Smooth muscle cell (in vitro differentiated cells): Measurements from ENCODE around the gene MORN3. TPM values are rescaled to one million over a fixed set of nuclear protein-coding genes. Genes with fewer than 3 reads are reported as not detected.
"Not testable (repeated sequence)": the region's sequence is repeated elsewhere in the genome, so short reads cannot be mapped to it uniquely, and the experiment has no call there.

Source experiments
- DNase-seq: peaks from one replicate; lab custom pipeline; 2025; ENCODE audit not compliant: unreplicated experiment; lab: John Stamatoyannopoulos, UW
- H2AFZ ChIP-seq: fragments of 200-600 bp; sonication (generic); 2 replicates; pipeline ENCODE4 v1.6.0; 2016; ENCODE audit warnings: antibody characterized with exemption, low read depth, mild to moderate bottlenecking
- H3F3A ChIP-seq: fragments of 200-600 bp; sonication (generic); 2 replicates; pipeline ENCODE4 v1.6.0; 2017; ENCODE audit warnings: antibody characterized with exemption, low read depth
- H3K27ac ChIP-seq: fragments of 200-600 bp; sonication (generic); 2 replicates; pipeline ENCODE4 v1.5.1; 2016; ENCODE audit warnings: low read depth, mild to moderate bottlenecking
- H3K27me3 ChIP-seq: fragments of 200-600 bp; sonication (generic); 2 replicates; pipeline ENCODE4 v1.6.1; 2016; ENCODE audit warnings: low read depth, mild to moderate bottlenecking
- H3K36me3 ChIP-seq: fragments of 200-600 bp; sonication (generic); 2 replicates; pipeline ENCODE4 v1.5.1; 2016; ENCODE audit warnings: low read depth
- H3K4me1 ChIP-seq: fragments of 200-600 bp; sonication (generic); 2 replicates; pipeline ENCODE4 v1.5.1; 2016; ENCODE audit warnings: low read depth
- H3K4me2 ChIP-seq: fragments of 200-600 bp; sonication (generic); 2 replicates; pipeline ENCODE4 v1.6.0; 2016; ENCODE audit warnings: mild to moderate bottlenecking
- H3K4me3 ChIP-seq: fragments of 200-600 bp; sonication (generic); 2 replicates; pipeline ENCODE4 v1.5.1; 2016; ENCODE audit warnings: mild to moderate bottlenecking
- H3K79me2 ChIP-seq: fragments of 200-600 bp; sonication (generic); 2 replicates; pipeline ENCODE4 v1.6.0; 2016; ENCODE audit warnings: low read depth, mild to moderate bottlenecking
- H3K9ac ChIP-seq: fragments of 200-600 bp; sonication (generic); 2 replicates; pipeline ENCODE4 v1.6.0; 2016; ENCODE audit warnings: low read depth
- H3K9me3 ChIP-seq: fragments of 200-600 bp; sonication (generic); replicated peaks from 2 replicates; pipeline ENCODE4 v1.5.1; 2016; ENCODE audit warnings: low read depth
- H4K20me1 ChIP-seq: fragments of 200-600 bp; sonication (generic); 2 replicates; pipeline ENCODE4 v1.6.0; 2016; ENCODE audit warnings: low read depth
- WGBS: methylation state at CpG from one replicate; pipeline ENCODE4 v1.1.7; 2016; ENCODE audit warnings: low lambda C conversion rate; 5-methylcytosine and 5-hydroxymethylcytosine counted together
- polyA plus RNA-seq: library from polyadenylated mRNA; unstranded; fragments of >200 nt; fragmentation: Nextera tagmentation; extraction: Ambion mirVana; gene quantifications from 2 replicates; pipeline ENCODE4 v1.2.1, GENCODE V29; 2016
- total RNA-seq: library from RNA; depleted of rRNA; stranded (reverse); fragments of >200 nt; gene quantifications from 2 replicates; pipeline ENCODE4 v1.2.3, GENCODE V29; 2014
- TF ChIP-seq, protein P1 (sequence below): fragments of 200-600 bp; sonication (generic); IDR thresholded peaks from 2 replicates; pipeline ENCODE4 v1.5.1; 2017; ENCODE audit warnings: borderline replicate concordance, mild to moderate bottlenecking, antibody characterized with exemption; ENCODE audit not compliant: insufficient read depth, poor library complexity, severe bottlenecking

The MORN3 gene
- total and polyA plus RNA-seq, 2 experiments from 2014 or later: 0.18 to 2.0 TPM

GRCh38 chr12:121693155-121693687, 23.8 kb upstream of the MORN3 start:
- Histone ChIP-seq H3K27me3 (no peaks in the 10 kb centered on the region), H3K36me3 (no peaks in the 10 kb centered on the region), H3K9me3 (no peaks in the 10 kb centered on the region), H2AFZ (no peak overlapping the region), H3K4me1 (no peaks in the 10 kb centered on the region), H3K79me2 (no peaks in the 10 kb centered on the region), H3K4me2 (no peak overlapping the region), H3F3A (no peaks in the 10 kb centered on the region), H3K9ac (no peak overlapping the region), H3K4me3 (no peak overlapping the region), H4K20me1 (no peaks in the 10 kb centered on the region), H3K27ac (no peak overlapping the region)
- TF ChIP-seq, protein P1, sequence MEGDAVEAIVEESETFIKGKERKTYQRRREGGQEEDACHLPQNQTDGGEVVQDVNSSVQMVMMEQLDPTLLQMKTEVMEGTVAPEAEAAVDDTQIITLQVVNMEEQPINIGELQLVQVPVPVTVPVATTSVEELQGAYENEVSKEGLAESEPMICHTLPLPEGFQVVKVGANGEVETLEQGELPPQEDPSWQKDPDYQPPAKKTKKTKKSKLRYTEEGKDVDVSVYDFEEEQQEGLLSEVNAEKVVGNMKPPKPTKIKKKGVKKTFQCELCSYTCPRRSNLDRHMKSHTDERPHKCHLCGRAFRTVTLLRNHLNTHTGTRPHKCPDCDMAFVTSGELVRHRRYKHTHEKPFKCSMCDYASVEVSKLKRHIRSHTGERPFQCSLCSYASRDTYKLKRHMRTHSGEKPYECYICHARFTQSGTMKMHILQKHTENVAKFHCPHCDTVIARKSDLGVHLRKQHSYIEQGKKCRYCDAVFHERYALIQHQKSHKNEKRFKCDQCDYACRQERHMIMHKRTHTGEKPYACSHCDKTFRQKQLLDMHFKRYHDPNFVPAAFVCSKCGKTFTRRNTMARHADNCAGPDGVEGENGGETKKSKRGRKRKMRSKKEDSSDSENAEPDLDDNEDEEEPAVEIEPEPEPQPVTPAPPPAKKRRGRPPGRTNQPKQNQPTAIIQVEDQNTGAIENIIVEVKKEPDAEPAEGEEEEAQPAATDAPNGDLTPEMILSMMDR: no peak
- DNase-seq: no peak
- WGBS: 91% methylated on average over 7 of the region's 7 CpGs

DNA sequence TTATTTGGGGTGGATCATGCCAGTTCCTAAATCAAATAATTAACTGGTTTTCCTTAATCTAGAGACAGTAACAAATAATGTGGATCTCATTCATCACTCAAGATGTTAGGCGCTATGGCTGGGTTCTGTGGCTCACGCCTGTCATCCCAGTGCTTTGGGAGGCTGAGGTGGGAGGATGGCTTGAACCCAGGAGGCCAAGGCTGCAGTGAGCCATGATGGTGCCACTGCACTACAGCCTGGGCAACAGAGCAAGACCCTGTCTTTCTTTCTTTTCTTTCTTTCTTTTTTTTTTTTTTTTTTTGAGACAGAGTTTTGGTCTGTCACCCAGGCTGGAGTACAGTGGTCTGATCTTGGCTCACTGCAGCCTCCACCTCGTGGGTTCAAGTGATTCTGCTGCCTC, 23.3 kb upstream of the MORN3 start:
- not testable (repeated sequence) for H3K4me2 ChIP-seq, H2AFZ ChIP-seq, H3F3A ChIP-seq, H3K4me1 ChIP-seq, H4K20me1 ChIP-seq, H3K79me2 ChIP-seq, H3K36me3 ChIP-seq, H3K27ac ChIP-seq, H3K4me3 ChIP-seq, DNase-seq, H3K27me3 ChIP-seq, H3K9me3 ChIP-seq, H3K9ac ChIP-seq
- 82% methylated on average over 3 of the region's 3 CpGs for WGBS

DNA sequence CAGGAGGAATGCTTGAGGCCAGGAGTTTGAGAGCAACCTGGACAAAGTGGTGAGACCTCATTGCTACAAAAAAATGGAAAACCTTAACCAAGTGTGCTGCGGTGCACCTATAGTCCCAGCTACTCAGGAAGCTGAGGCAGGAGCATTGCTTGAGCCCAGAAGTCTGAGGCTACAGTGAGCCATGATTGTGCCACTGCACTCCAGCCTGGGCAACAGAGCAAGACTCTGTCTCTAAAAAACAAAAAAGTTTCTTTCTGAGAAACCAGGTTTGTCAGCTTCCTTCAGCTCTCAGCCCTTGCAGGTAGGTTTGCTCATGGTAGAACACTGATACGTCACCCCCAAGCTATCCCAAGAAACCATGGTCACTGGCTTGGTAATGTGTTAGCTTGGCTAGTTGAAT, 20.0 kb upstream of the MORN3 start:
- no peak for DNase-seq
- TF ChIP-seq, protein P1: no peak
- Histone ChIP-seq H3K9me3 (no peaks in the 10 kb centered on the region), H3K4me3 (no peak overlapping the region), H3K4me1 (peaks cover 3% of the 10 kb centered on the region), H3F3A (no peaks in the 10 kb centered on the region), H3K36me3 (no peaks in the 10 kb centered on the region), H2AFZ (no peak overlapping the region), H3K27me3 (no peaks in the 10 kb centered on the region), H4K20me1 (no peaks in the 10 kb centered on the region), H3K79me2 (no peaks in the 10 kb centered on the region), H3K4me2 (no peak overlapping the region), H3K9ac (no peak overlapping the region), H3K27ac (no peak overlapping the region)
- WGBS: 96% methylated on average over 2 of the region's 2 CpGs

DNA sequence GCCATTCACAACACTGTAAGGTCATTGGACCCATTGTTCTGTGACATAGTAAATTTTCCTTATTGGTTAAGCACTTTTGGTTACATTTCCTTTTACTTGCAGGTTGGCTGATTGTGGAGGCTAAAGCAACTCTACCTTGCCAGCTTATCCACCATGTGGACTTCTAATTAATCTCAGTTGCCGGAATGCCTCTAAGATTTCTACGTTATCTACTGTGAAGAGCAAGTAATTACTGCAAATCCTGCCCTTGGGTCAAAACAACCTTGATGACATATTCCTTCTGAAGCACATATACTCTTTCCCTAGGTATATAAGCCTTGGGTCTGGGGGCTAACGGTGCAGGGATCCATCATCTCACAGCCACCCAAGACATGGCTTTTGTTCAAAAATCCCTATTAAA, 19.5 kb upstream of the MORN3 start:
- Histone ChIP-seq H3K27me3 (no peaks in the 10 kb centered on the region), H2AFZ (no peak overlapping the region), H3K9me3 (no peaks in the 10 kb centered on the region), H4K20me1 (no peaks in the 10 kb centered on the region), H3K36me3 (no peaks in the 10 kb centered on the region), H3F3A (no peaks in the 10 kb centered on the region), H3K9ac (no peak overlapping the region), H3K79me2 (no peaks in the 10 kb centered on the region), H3K4me2 (no peak overlapping the region), H3K4me3 (no peak overlapping the region), H3K4me1 (peaks cover 3% of the 10 kb centered on the region), H3K27ac (no peak overlapping the region)
- TF ChIP-seq, protein P1: no peak
- WGBS: 88% methylated on average over 3 of the region's 3 CpGs
- DNase-seq: no peak

GRCh38 chr12:121679661-121680197, 10.3 kb upstream of the MORN3 start:
- not testable (repeated sequence) for H3K4me2 ChIP-seq, H3K9me3 ChIP-seq, H3K4me1 ChIP-seq, DNase-seq, H3K79me2 ChIP-seq, H3K27me3 ChIP-seq, H3F3A ChIP-seq, H3K36me3 ChIP-seq, H3K4me3 ChIP-seq, H3K9ac ChIP-seq, H2AFZ ChIP-seq, H3K27ac ChIP-seq, H4K20me1 ChIP-seq
- 92% methylated on average over 13 of the region's 13 CpGs for WGBS
